Subcutaneous adipose tissue (tissue), 4 donors: ENCODE measurements around the gene RNF227. TPM values are rescaled to one million over a fixed set of nuclear protein-coding genes. Genes with fewer than 3 reads are reported as not detected.

Experiments used
- CTCF ChIP-seq: fragments of 450-650 bp; IDR thresholded peaks from one replicate; pipeline ENCODE4 v1.5.1; 2016; ENCODE audit warnings: low read depth, mild to moderate bottlenecking, control low read depth, antibody characterized with exemption, moderate library complexity
- total RNA-seq, 4 donors: library from RNA; depleted of rRNA; stranded (reverse); fragments of >200 nt; gene quantifications; one replicate each; pipeline ENCODE4 v1.1.0, GENCODE V29; 2016

Gene RNF227
- total RNA-seq, 4 donors from 2014 or later = 1.5 to 6.1 (median 2.8) TPM

GRCh38 chr17:7940034-7940433 lies 23.9 kb upstream of the RNF227 start:
- no peak for TF ChIP-seq CTCF

GRCh38 chr17:7935859-7936258 lies 19.8 kb upstream of the RNF227 start:
- no peak for TF ChIP-seq CTCF

- no peak for TF ChIP-seq CTCF
These were observed 16.9 kb upstream of the RNF227 start for GRCh38 chr17:7932949-7933348.

GRCh38 chr17:7932483-7932891 lies 16.4 kb upstream of the RNF227 start:
- TF ChIP-seq CTCF = no peak

GRCh38 chr17:7931709-7932482 lies 15.8 kb upstream of the RNF227 start, which contains the start of the genes CNTROB and TRAPPC1:
Gene CNTROB, plus strand, starts transcription at chr17:7932206. Its CDS starts 874 bp downstream, at chr17:7933080.
Gene TRAPPC1, minus strand, starts transcription at chr17:7931946. Its CDS starts 117 bp downstream, at chr17:7931829.
- TF ChIP-seq CTCF = no peak

GRCh38 chr17:7930841-7931631 lies 14.9 kb upstream of the RNF227 start:
- TF ChIP-seq CTCF = no peak
